ENCODE results near the gene STX5. TPM values are rescaled to one million over a fixed set of nuclear protein-coding genes. Genes with fewer than 3 reads are reported as not detected.

The STX5 gene
- total and polyA plus RNA-seq, 10 of the 15 experiments (the other 5 are each of a cell fraction or from before 2014, with no cell fraction given) = 3.8 to 35.4 (median 27.4) TPM

GRCh38 chr11:62841361-62842170 is 9.7 kb upstream of the STX5 start (continued):
- TF ChIP-seq ZBTB40 (IDR thresholded peaks at IDR 0.05; ENCODE audit: borderline replicate concordance) (peak; percentile 41), NKRF (conservative IDR thresholded peaks at IDR 0.05) (peak; percentile 88), PRDM15 (CRISPR knock-in tag; IDR thresholded peaks at IDR 0.05) (peak; percentile 100), ZNF274 (IDR thresholded peaks at IDR 0.05; ENCODE audit: insufficient read depth, insufficient read length) (no peak), TCF12 (IDR thresholded peaks at IDR 0.05; ENCODE audit: low read depth, low read length) (peak; percentile 95), SPI1 (IDR thresholded peaks at IDR 0.05; ENCODE audit: borderline replicate concordance, insufficient read depth, low read depth, low read length) (no peak), NR2C2 (IDR thresholded peaks at IDR 0.05; ENCODE audit: borderline replicate concordance, control insufficient read depth, insufficient read length, low read depth) (no peak), SKIL (IDR thresholded peaks at IDR 0.05; ENCODE audit: low read depth, poor library complexity, severe bottlenecking) (peak; percentile 86), MYC (IDR thresholded peaks at IDR 0.05; ENCODE audit: insufficient read depth, insufficient read length, insufficient replicate concordance, low read length, severe bottlenecking) (no peak), POLR2AphosphoS2 (IDR thresholded peaks at IDR 0.05; ENCODE audit: low read depth, low read length) (peak; percentile 100), NFXL1 (IDR thresholded peaks at IDR 0.05; ENCODE audit: borderline replicate concordance) (no peak), CREB1 (IDR thresholded peaks at IDR 0.05; ENCODE audit: low read depth) (peak; percentile 83)
